Measurements from ENCODE around the gene RARRES2. TPM values are rescaled to one million over a fixed set of nuclear protein-coding genes. Genes with fewer than 3 reads are reported as not detected.

RARRES2 gene
- polyA plus RNA-seq, 1 donor (not counting 4 experiments of a cell fraction or from before 2014, with no cell fraction given), result not detected

GRCh38 chr7:150342121-150342408, 636 bp upstream of the RARRES2 start:
- TF ChIP-seq EZH2 (IDR thresholded peaks at IDR 0.05; ENCODE audit: low read length), result peak; percentile 74
- no peak for TF ChIP-seq CTCF (optimal IDR thresholded peaks at IDR 0.05 in 1 of 3, IDR thresholded peaks at IDR 0.05 in 1 of 3, conservative IDR thresholded peaks at IDR 0.05 in 1 of 3; ENCODE audit: extremely low read depth in 1 of 3, insufficient read depth in 2 of 3, low read length in 3 of 3)
- Histone ChIP-seq H3K4me3 (ENCODE audit: control insufficient read depth in 2 of 3, extremely low read depth in 1 of 3, insufficient read depth in 2 of 3, low read depth in 1 of 3, low read length in 3 of 3) (no peak overlapping the region), H3K9me3 (ENCODE audit: control insufficient read depth, low read depth, low read length) (no peaks in the 10 kb centered on the region), H3K36me3 (ENCODE audit: control insufficient read depth in 2 of 2, extremely low read depth in 1 of 2, insufficient read depth in 2 of 2, low read length in 2 of 2) (no peaks in the 10 kb centered on the region), H3K4me1 (ENCODE audit: control insufficient read depth, extremely low read depth, insufficient read depth, low read length) (no peaks in the 10 kb centered on the region), H4K20me1 (ENCODE audit: control insufficient read depth, extremely low read depth, insufficient read depth, low read length) (no peaks in the 10 kb centered on the region), H3K79me2 (ENCODE audit: control insufficient read depth, insufficient read depth, low read length) (no peaks in the 10 kb centered on the region), H2AFZ (ENCODE audit: control insufficient read depth, low read length) (no peak overlapping the region), H3K27ac (ENCODE audit: control insufficient read depth, insufficient read depth, low read length) (no peak overlapping the region), H3K9ac (ENCODE audit: control insufficient read depth, extremely low read depth, insufficient read depth, low read length) (no peak overlapping the region), H3K27me3 (ENCODE audit: control insufficient read depth, extremely low read depth, insufficient read depth, low read length) (peaks cover 47% of the 10 kb centered on the region), H3K9me1 (ENCODE audit: control insufficient read depth, extremely low read depth, insufficient read depth, low read length) (no peaks in the 10 kb centered on the region), H3K4me2 (ENCODE audit: control insufficient read depth, extremely low read depth, insufficient read depth, low read depth, low read length) (no peak overlapping the region)
- no peak for DNase-seq (ENCODE audit: low read depth, low spot score)
- dilution Hi-C loops (cut with MboI; ENCODE audit: extremely low pct_ligation_motif_present, low sequenced_read_pairs), result no loop called here
- no peak for FAIRE-seq

GRCh38 chr7:150340875-150341262, 560 bp downstream of the RARRES2 start:
- Histone ChIP-seq H3K4me2 (ENCODE audit: control insufficient read depth, extremely low read depth, insufficient read depth, low read depth, low read length) (no peak overlapping the region), H4K20me1 (ENCODE audit: control insufficient read depth, extremely low read depth, insufficient read depth, low read length) (no peaks in the 10 kb centered on the region), H2AFZ (ENCODE audit: control insufficient read depth, low read length) (no peak overlapping the region), H3K9me3 (ENCODE audit: control insufficient read depth, low read depth, low read length) (no peaks in the 10 kb centered on the region), H3K9ac (ENCODE audit: control insufficient read depth, extremely low read depth, insufficient read depth, low read length) (no peak overlapping the region), H3K4me3 (ENCODE audit: control insufficient read depth in 2 of 3, extremely low read depth in 1 of 3, insufficient read depth in 2 of 3, low read depth in 1 of 3, low read length in 3 of 3) (no peak overlapping the region), H3K4me1 (ENCODE audit: control insufficient read depth, extremely low read depth, insufficient read depth, low read length) (no peaks in the 10 kb centered on the region), H3K9me1 (ENCODE audit: control insufficient read depth, extremely low read depth, insufficient read depth, low read length) (no peaks in the 10 kb centered on the region), H3K27ac (ENCODE audit: control insufficient read depth, insufficient read depth, low read length) (no peak overlapping the region), H3K79me2 (ENCODE audit: control insufficient read depth, insufficient read depth, low read length) (no peaks in the 10 kb centered on the region), H3K27me3 (ENCODE audit: control insufficient read depth, extremely low read depth, insufficient read depth, low read length) (peaks cover 47% of the 10 kb centered on the region), H3K36me3 (ENCODE audit: control insufficient read depth in 2 of 2, extremely low read depth in 1 of 2, insufficient read depth in 2 of 2, low read length in 2 of 2) (no peaks in the 10 kb centered on the region)
- DNase-seq (ENCODE audit: low read depth, low spot score) (no peak), FAIRE-seq (no peak)
- dilution Hi-C loops (cut with MboI; ENCODE audit: extremely low pct_ligation_motif_present, low sequenced_read_pairs), result no loop called here
- TF ChIP-seq EZH2 (IDR thresholded peaks at IDR 0.05; ENCODE audit: low read length), result no peak
- TF ChIP-seq CTCF (optimal IDR thresholded peaks at IDR 0.05 in 1 of 3, IDR thresholded peaks at IDR 0.05 in 1 of 3, conservative IDR thresholded peaks at IDR 0.05 in 1 of 3; ENCODE audit: extremely low read depth in 1 of 3, insufficient read depth in 2 of 3, low read length in 3 of 3), result no peak
